Epithelial cell of esophagus (primary cell): Measurements from ENCODE around the gene TMEM234.

ENCODE experiments used
- DNase-seq: peaks from one replicate; pipeline ENCODE4 v3.0.0; 2010; ENCODE audit warnings: low read depth
- H3K4me3 ChIP-seq: 2 replicates; pipeline ENCODE4 v1.5.1; 2011; ENCODE audit warnings: mild to moderate bottlenecking, low read length, control low read depth
- CTCF ChIP-seq: IDR thresholded peaks from 2 replicates; pipeline ENCODE4 v1.5.1; 2011; ENCODE audit warnings: low read depth, mild to moderate bottlenecking, low read length, control low read depth, inconsistent platforms; ENCODE audit not compliant: insufficient read depth; ENCODE audit errors: missing control alignments

TMEM234 gene

GRCh38 chr1:32199043-32199716 is 23.0 kb downstream of the TMEM234 start:
- TF ChIP-seq CTCF = no peak
- no peak for DNase-seq
- no peak overlapping the region for H3K4me3 ChIP-seq

GRCh38 chr1:32198237-32199042 is 23.7 kb downstream of the TMEM234 start:
- DNase-seq = no peak
- TF ChIP-seq CTCF = no peak
- no peak overlapping the region for H3K4me3 ChIP-seq

- DNase-seq = no peak
- TF ChIP-seq CTCF = no peak
Measured at GRCh38 chr1:32197837-32198236, 24.3 kb downstream of the TMEM234 start.

DNA sequence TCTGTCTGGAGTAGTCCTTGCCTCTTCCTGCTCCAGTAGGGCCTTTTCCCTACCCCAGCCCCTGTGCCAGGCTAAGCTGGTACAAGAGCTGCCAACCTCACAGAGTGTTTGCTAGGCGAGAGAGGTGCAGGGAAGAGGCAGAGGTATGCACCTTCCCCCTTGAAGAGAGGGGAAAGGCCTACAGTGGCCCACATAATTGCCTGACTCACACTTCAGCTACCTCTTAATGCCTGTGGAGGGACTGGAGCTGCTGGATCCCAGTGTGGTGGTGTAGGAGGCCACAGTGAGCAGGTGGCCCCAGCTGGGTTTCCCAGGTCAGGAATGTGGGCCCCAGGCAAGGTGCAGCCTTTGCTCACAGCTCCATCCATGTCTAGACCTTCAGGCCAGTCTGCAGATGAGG is 25.1 kb downstream of the TMEM234 start:
- no peak for DNase-seq
- no peak overlapping the region for H3K4me3 ChIP-seq
- TF ChIP-seq CTCF = no peak

More at GRCh38 chr1:32197837-32198236, 24.3 kb downstream of the TMEM234 start:
- no peak overlapping the region for H3K4me3 ChIP-seq

DNA sequence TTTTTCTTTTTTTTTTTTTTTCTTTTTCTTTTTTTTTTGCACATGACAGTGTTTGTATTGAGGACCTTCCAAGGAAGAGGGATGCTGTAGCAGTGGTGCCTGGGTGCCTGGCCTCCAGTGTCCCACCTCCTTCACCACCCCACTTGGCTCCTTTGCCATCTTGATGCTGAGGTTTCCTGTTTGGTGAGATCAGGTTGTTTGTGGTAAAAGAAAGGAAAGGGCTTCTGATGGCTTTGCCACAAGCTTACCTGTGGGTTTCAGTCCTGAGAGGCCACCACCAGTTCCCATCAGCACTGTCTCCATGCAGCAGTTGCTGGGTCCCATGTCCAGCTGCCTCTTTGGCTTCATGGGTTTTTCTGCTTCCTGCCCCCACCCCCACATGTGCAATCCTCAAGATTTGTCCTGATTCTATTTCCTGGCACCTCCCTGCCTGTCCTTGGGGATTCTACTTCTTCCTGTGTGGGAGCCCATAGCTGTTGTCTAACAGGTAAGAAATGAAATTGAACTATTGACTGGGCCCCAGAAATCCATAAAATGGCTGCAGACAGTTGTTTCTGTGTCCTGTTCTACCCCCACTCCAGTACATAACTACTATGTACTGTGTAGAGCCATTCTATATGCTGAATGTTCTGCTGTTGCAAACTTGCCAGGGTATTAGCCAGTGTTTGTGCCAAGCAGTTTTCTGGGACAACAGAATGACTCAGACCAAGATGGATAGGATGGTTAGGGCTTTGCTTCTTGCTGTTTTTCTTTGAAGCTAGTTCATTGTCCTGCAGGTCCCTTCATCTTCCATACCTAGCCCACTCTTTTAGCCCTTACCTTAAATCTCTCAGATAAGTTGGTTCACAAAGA is 26.0 kb downstream of the TMEM234 start:
- no peak for DNase-seq
- TF ChIP-seq CTCF = no peak
- H3K4me3 ChIP-seq = no peak overlapping the region

- no peak for TF ChIP-seq CTCF
Measured at GRCh38 chr1:32195531-32195930, 26.6 kb downstream of the TMEM234 start.

More at GRCh38 chr1:32195531-32195930, 26.6 kb downstream of the TMEM234 start:
- H3K4me3 ChIP-seq = no peak overlapping the region
- DNase-seq = no peak
